GM19240 (cell line): ENCODE data around the gene UBE2U.
"Not testable (repeated sequence)": the region's sequence is repeated elsewhere in the genome, so short reads cannot be mapped to it uniquely, and the experiment has no call there.

Experiments
- DNase-seq: peaks from one replicate; pipeline ENCODE4 v3.0.0; 2011; ENCODE audit warnings: low spot score; ENCODE audit not compliant: insufficient read length

UBE2U gene

DNA sequence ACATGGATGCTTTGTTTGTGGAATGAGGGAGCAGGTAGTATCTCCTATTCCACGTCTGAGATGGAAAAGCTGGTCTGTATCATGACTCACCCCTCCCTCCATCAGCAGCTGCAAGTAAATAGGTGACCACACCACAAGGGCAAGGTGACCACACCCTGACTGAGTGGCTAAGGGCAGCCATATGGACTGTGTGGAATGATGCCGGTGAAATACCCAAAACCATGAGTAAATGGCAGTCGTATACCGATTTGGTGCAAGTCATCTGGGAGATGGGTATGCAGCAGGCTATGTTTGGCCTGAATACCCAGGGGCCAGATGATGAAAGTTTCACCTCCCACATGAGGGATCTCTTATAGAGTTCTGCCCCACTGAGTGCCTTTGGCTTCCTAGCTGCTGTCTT lies 15.8 kb upstream of the UBE2U start:
- DNase-seq: no peak

DNA sequence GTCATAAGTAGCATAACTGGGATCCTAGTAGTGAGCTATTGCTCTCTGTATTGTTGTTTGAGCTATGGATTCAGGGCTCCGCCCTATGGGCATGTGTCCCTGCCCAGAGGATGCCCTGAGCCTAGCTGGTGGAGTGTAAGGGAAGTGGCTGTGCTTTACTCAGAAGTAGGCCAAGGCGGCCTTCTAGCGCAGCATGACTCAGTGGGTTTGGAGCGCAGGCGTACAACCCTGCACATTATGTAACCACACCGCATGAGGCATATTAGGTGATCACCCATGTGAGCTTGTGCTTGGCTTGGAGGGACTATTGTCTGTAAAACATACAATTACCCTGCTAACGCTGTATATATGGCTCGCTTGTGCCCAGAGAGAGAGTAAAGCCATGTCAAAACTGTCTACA lies 11.1 kb upstream of the UBE2U start:
- no peak for DNase-seq

GRCh38 chr1:64194168-64195080 lies 9.0 kb upstream of the UBE2U start:
- DNase-seq: no peak

DNA sequence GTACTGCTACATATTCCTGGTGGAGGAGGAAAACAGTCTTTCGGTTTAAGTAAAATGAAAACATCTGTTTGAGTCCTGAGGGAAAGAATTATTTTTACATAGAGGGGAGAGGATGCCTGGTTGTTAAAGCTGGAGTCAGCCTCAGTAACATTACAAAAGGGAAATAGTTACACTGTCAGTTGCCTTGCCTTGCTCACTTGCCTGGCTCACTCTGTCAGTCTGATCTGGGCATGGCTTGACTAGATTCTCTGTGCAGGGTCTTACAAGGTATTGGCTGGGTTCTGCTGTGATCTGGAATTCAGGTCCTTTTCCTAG lies 8.4 kb upstream of the UBE2U start:
- DNase-seq: no peak

- DNase-seq: no peak
These were observed 7.2 kb upstream of the UBE2U start for GRCh38 chr1:64196074-64196870.

GRCh38 chr1:64197076-64197475 lies 6.3 kb upstream of the UBE2U start:
- DNase-seq: no peak

DNA sequence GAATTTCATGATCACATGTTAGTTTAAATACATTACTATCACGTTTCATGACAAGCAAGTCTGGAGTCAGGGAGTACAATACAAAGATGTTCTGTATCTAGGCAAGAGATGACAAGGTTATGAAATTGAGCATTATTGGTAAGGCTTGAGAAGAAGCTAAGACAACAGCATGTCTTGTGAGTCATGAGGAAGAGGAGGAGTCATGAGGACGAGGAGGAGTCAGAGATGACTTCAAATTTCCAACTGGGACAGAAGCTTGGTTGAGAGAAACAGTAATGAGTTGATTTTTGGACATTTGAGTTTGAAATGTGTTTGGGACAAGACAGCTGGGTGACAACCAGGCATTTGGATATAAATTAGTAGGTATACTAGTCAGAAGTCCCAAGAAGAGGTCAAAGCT lies 4.3 kb upstream of the UBE2U start:
- DNase-seq: no peak

- no peak for DNase-seq
These were observed 3.4 kb upstream of the UBE2U start for GRCh38 chr1:64200064-64200463.

DNA sequence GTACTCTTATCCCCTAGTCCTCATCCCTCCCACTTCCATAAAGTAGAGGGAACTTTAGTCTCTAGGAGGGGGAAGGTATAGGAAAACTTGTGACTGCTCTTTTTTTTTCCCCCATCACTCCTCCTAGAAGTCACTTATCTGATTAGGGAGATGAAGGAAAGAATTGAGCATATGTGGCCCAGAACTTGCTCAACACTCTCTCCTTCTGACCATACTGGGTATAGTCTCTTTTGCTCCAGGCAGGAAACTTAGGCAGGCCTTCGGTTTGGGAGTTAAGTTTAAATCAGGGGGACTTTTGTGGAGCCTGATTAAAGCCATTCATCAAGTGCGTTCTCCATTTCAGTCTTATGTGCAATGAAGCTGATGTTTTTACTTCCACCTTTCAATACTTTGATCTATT lies 5.8 kb downstream of the UBE2U start:
- no peak for DNase-seq

- no peak for DNase-seq
These were observed 8.6 kb downstream of the UBE2U start for GRCh38 chr1:64212031-64212430.

DNA sequence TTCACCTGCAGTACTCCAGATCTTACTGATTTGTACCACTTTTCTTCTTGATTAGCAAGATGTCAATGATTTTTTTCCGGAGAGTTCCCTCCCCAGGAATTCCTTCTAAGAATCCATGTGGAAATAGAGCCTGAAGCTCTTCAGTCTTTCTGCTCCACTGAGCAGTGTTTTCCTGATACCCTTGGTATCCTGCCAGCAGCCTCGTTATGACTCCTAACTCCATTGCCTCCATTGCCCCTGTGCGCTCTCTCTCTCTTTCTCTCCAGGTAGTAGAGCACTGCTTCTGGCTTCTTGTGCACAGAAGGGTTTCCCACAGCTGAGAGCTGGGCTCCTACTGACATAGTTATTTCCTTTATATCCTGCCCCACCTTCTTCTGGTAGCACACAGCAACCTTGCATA lies 12.2 kb downstream of the UBE2U start:
- DNase-seq: no peak

- DNase-seq: no peak
These were observed 16.8 kb downstream of the UBE2U start for GRCh38 chr1:64220241-64220640.

GRCh38 chr1:64223329-64224151 lies 20.1 kb downstream of the UBE2U start:
- no peak for DNase-seq

DNA sequence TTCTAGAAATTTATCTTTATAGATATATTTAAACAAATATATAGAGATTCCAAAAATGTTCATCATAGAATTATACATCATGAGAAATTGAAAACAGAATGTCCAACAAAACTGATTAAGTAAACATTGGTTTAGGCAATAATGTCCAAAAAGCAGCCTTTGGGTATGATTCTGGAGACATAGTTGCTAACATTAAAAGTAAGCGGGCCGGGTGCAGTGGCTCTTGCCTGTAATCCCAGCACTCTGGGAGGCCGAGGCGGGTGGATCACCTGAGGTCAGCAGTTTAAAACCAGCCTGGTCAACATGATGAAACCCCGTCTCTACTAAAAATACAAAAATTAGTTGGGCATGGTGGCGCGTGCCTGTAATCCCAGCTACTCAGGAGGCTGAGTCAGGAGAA lies 20.8 kb downstream of the UBE2U start:
- DNase-seq: not testable (repeated sequence)

DNA sequence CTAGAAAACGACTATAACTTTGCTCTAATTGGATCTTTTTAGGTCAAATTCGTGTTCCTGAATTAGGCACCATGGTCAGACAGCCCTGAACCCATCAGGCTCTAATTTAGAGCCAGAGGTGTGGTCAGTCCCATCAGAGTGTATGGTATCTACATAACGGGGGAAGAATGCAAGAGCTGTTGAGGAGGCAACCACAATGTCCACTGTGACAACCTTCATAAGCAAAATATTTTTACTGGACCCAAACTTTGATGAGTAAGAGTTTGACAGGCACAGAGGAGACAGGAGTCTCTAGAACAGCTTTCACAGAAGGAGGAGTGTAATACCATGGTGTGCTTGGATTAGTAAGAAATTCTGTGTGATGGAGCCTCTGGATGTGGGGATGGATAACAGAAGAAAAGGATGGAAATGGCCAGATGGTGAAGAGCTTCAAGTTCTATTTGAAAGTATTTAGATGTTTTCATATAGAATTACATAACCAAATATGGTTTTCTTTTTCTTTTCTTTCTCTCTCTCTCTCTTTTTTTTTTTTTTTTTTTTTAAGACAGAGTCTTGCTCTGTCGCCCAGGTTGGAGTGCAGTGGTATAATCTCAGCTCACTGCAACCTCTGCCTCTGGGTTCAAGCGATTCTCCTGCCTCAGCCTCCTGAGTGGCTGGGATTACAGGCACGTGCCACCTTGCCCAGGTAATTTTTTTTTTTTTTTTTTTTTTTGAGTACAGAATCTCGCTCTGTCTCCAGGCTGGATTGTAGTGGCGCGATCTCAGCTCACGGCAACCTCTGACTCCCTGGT lies 24.9 kb downstream of the UBE2U start:
- DNase-seq: no peak

- DNase-seq: no peak
These were observed 25.9 kb downstream of the UBE2U start for GRCh38 chr1:64229307-64229706.

- DNase-seq: no peak
These were observed 27.7 kb downstream of the UBE2U start for GRCh38 chr1:64231153-64231552.

- DNase-seq: no peak
These were observed 28.2 kb downstream of the UBE2U start for GRCh38 chr1:64231654-64232053.

DNA sequence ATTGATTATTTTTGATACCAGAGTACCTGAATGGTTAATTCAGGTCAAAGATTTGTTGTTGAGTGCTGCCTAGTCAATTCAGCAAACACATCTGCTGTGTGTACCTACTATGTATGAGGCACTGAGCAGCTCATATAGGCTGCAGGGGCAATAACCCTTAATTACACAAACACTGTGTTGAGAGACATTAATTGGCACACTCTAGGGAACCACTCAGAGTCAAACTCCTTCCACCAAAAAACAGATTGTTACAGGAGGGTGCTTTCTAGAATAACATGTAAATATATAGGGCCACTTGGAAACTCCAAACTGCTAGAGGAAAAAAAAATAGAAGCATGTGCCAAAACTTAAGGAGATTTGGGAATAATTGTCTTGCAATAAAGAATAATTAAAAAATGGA lies 31.3 kb downstream of the UBE2U start:
- no peak for DNase-seq

DNA sequence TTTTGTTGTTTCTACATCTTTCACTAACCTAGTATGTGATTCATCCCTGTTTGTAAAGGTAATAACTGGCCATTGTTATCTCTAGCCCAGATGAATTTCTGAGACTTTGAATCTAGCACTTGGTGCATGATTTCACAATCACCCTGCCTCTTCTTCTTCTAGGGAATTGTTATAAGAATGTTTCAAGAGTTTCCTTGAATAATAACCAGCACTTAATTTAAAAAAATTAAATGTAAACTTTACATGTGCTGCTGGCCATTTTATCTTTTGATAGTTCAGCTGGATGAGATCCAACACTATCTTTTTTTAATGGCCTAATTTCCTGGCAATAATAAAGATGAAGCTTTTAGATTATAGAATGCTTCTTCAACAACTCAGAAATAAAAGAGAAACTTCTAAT lies 31.8 kb downstream of the UBE2U start:
- DNase-seq: no peak

- no peak for DNase-seq
These were observed 32.5 kb downstream of the UBE2U start for GRCh38 chr1:64235910-64236309.
